Measurements from ENCODE around the gene FNDC5. TPM values are rescaled to one million over a fixed set of nuclear protein-coding genes. Genes with fewer than 3 reads are reported as not detected.

FNDC5 gene
- total and polyA plus RNA-seq, 9 of the 15 experiments (the other 6 are each of a cell fraction or from before 2014, with no cell fraction given): 0.06 to 2.1 (median 0.22) TPM

DNA sequence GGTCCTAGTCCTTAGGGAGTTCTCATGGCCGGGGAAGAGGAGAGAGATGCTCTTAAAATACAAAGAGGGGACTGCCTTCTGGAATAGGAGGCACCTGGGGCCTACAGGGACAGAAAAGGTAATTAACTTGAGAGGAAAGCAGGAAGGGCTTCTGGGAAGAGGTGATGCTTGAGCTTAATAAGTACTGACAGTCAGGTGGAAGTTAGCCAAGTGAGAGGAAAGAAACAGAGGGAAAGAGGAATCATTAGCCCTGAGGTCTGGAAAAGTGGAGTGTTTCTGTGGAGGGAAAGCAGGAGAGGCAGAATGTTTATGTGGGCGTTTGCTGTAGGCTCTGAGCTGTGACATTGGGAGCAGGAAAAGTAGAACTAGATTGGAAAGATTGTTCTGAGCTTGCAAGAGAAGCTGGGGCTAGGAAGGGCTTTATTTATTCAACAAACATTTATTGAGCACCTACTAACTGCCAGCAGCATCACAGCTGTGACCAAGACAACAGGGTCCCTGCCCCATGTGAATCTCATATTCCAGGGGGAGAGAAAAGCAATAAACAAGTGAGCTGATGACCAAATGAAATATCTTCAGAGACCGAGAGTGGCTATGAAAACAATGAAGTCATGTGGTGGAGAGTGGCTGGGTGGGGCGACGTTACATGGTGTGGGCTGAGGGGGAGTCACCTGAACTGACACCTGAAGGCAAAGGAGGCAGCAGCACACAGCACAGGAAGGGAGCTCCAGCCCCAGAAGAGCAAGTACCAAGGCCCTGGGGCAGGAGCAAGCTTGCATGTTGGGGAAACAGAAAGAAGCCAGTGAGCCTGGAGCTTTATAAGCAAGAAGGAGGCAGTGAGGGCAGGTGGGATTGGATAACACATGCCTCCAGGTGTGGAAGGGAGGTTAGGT is 4.4 kb upstream of the FNDC5 start:
- intact Hi-C loops (cut with micrococcal nuclease): loop anchor here (5.0 kb wide), 2 partner anchors 103 to 473 kb away; no protein-coding TSS in a partner anchor
- no peaks in the 10 kb centered on the region for H3K9me1 ChIP-seq (ENCODE audit: control insufficient read depth, insufficient read depth, low read length)
- H3K27me3 ChIP-seq (ENCODE audit: control insufficient read depth in 2 of 2, insufficient read depth in 2 of 2, low read length in 2 of 2): peaks cover 19 to 39% of the 10 kb centered on the region in 2 experiments; a peak in 4 of 5 replicates
- no peaks in the 10 kb centered on the region for H3K9me3 ChIP-seq (replicated peaks; ENCODE audit: control insufficient read depth, insufficient read depth, low read depth, low read length)
- WGBS (ENCODE audit: insufficient coverage, low coverage, missing lambda C conversion rate): 2% methylated on average over 5 of the region's 5 CpGs
- no peaks in the 10 kb centered on the region for H3K79me2 ChIP-seq (ENCODE audit: control insufficient read depth, insufficient read depth, low read length)
- no peak for ATAC-seq
- POLR2A ChIA-PET: interaction anchor here (0.6 to 1.7 kb wide), 9 partner anchors 8 to 213 kb away, joined by 3 to 6 read pairs (median 3); no protein-coding TSS in a partner anchor
- H3K9ac ChIP-seq (ENCODE audit: insufficient read depth in 1 of 2, low read depth in 2 of 2, low read length in 2 of 2): peak overlapping the region in 1 of 2 experiments; percentile 45; a peak in 1 of 4 replicates
- H3K4me3 ChIP-seq: no peak overlapping the region
- no peaks in the 10 kb centered on the region for H3K36me3 ChIP-seq (ENCODE audit: control insufficient read depth, insufficient read depth, low read length)
- in situ Hi-C loops (cut with MboI): loop anchor here (5.0 to 25.0 kb wide), 2 partner anchors 353 to 737 kb away; no protein-coding TSS in a partner anchor
- no peak overlapping the region for H3K4me2 ChIP-seq (ENCODE audit: insufficient read depth, low read length)
- CTCF ChIA-PET (ENCODE audit: low intra/inter-chr PET ratio): interaction anchor here (0.7 to 3.6 kb wide), 3 partner anchors 163 to 215 kb away, joined by 3 to 29 read pairs (median 7); no protein-coding TSS in a partner anchor
- no TSS peak for BruUV-seq (replicated peaks)
- FAIRE-seq: no peak
- peaks cover 29% of the 10 kb centered on the region for H4K20me1 ChIP-seq (replicated peaks; ENCODE audit: control insufficient read depth, insufficient read depth, low read length)
- H2AFZ ChIP-seq (ENCODE audit: low read depth, low read length): no peak overlapping the region
- H3K4me1 ChIP-seq (replicated peaks in 1 of 2; ENCODE audit: control insufficient read depth in 2 of 2, insufficient read depth in 2 of 2, low read length in 2 of 2): peaks cover 7 to 16% of the 10 kb centered on the region in 2 experiments; a peak in 4 of 5 replicates
- DNase-seq (ENCODE audit: extremely low read depth in 1 of 4, low spot score in 3 of 4): no peak
- no peak overlapping the region for H3K27ac ChIP-seq (ENCODE audit: extremely low read depth, low read depth, low read length)
- TF ChIP-seq ZSCAN32 (CRISPR knock-in tag; IDR thresholded peaks at IDR 0.05) (no peak), ZNF324 (CRISPR knock-in tag; IDR thresholded peaks at IDR 0.05) (no peak), ZNF263 (CRISPR knock-in tag; IDR thresholded peaks at IDR 0.05; ENCODE audit: borderline replicate concordance) (no peak), EGR1 (conservative IDR thresholded peaks at IDR 0.05) (no peak), ADNP (tag; IDR thresholded peaks at IDR 0.05) (0 out of 2 replicates have a peak, but pooled peaks have one; percentile 5), SMARCA5 (IDR thresholded peaks at IDR 0.05) (0 out of 2 replicates have a peak, but pooled peaks have one; percentile 8), SPI1 (IDR thresholded peaks at IDR 0.05; ENCODE audit: borderline replicate concordance, low read depth, low read length) (no peak), ZFP36 (IDR thresholded peaks at IDR 0.05; ENCODE audit: low read depth, low read length, partially characterized antibody) (peak; percentile 58), TEAD4 (IDR thresholded peaks at IDR 0.05; ENCODE audit: low read length) (no peak), TEAD4 (CRISPR knock-in tag; IDR thresholded peaks at IDR 0.05; ENCODE audit: borderline replicate concordance) (no peak), SRSF1 (IDR thresholded peaks at IDR 0.05; ENCODE audit: low read depth, low read length) (no peak), ZNF140 (CRISPR knock-in tag; IDR thresholded peaks at IDR 0.05) (no peak)

All from K562 (cell line).